ENCODE data around the gene NMU. TPM values are rescaled to one million over a fixed set of nuclear protein-coding genes. Genes with fewer than 3 reads are reported as not detected.

The NMU gene
- total and polyA plus RNA-seq, 9 of the 15 experiments (the other 6 are each of a cell fraction or from before 2014, with no cell fraction given): 73.8 to 846 (median 599) TPM

- TF ChIP-seq CHD7 (IDR thresholded peaks at IDR 0.05; ENCODE audit: low read depth, low read length) (no peak), DMBX1 (CRISPR knock-in tag; IDR thresholded peaks at IDR 0.05; ENCODE audit: borderline replicate concordance) (no peak), BDP1 (IDR thresholded peaks at IDR 0.05; ENCODE audit: insufficient read depth, insufficient read length) (no peak), RUNX1 (IDR thresholded peaks at IDR 0.05; ENCODE audit: low read depth) (no peak), CREB3 (tag; conservative IDR thresholded peaks at IDR 0.05; ENCODE audit: low read depth) (no peak), ELF2 (CRISPR knock-in tag; IDR thresholded peaks at IDR 0.05) (no peak), TRIM25 (IDR thresholded peaks at IDR 0.05; ENCODE audit: borderline replicate concordance) (no peak), E2F1 (CRISPR knock-in tag; IDR thresholded peaks at IDR 0.05) (no peak), NCOA1 (IDR thresholded peaks at IDR 0.05; ENCODE audit: low read depth) (no peak), NBN (IDR thresholded peaks at IDR 0.05; ENCODE audit: low read depth) (no peak), NR2C1 (IDR thresholded peaks at IDR 0.05) (no peak), NR2C1 (tag; IDR thresholded peaks at IDR 0.05) (no peak), NFYB (IDR thresholded peaks at IDR 0.05; ENCODE audit: extremely low read depth, insufficient read length) (no peak), HNRNPUL1 (IDR thresholded peaks at IDR 0.05; ENCODE audit: low read length) (no peak), ZNF830 (CRISPR knock-in tag; IDR thresholded peaks at IDR 0.05) (no peak)
These were observed 44.1 kb downstream of the NMU start, which contains the start of gene PDCL2 (continued) for GRCh38 chr4:55592014-55592413.

All from K562 (cell line).